Left kidney (tissue), 1 donor: Measurements from ENCODE around the gene BBIP1. TPM values are rescaled to one million over a fixed set of nuclear protein-coding genes. Genes with fewer than 3 reads are reported as not detected.

Experiments
- polyA plus RNA-seq: library from polyadenylated mRNA; unstranded; fragments of 120-200 nt; gene quantifications from one replicate; pipeline ENCODE4 v1.2.1, GENCODE V29; 2013; ENCODE audit not compliant: insufficient read length

BBIP1 gene
- polyA plus RNA-seq, 1 donor: 69.0 TPM

Other genes starting within 250 kb of the BBIP1 start
- gene PDCD4, start 47.3 kb downstream of the BBIP1 start, polyA plus RNA-seq: 263 TPM
- gene SHOC2, start 424 bp upstream of the BBIP1 start, polyA plus RNA-seq: 40.6 TPM
- gene ADRA2A, start 157.8 kb upstream of the BBIP1 start, polyA plus RNA-seq: 2.9 TPM